GM12875 (cell line): Measurements from ENCODE around the gene GLRX3.

Experiments
- H3K4me3 ChIP-seq: one replicate; pipeline ENCODE4 v1.5.1; 2011; ENCODE audit warnings: low read depth, low read length, control low read depth
- TF ChIP-seq, protein P1 (sequence below): IDR thresholded peaks from 2 replicates; pipeline ENCODE4 v1.5.1; 2011; ENCODE audit warnings: low read depth, mild to moderate bottlenecking, control low read depth, inconsistent platforms, low read length, moderate library complexity, borderline replicate concordance; ENCODE audit not compliant: insufficient read depth

GLRX3 gene

DNA sequence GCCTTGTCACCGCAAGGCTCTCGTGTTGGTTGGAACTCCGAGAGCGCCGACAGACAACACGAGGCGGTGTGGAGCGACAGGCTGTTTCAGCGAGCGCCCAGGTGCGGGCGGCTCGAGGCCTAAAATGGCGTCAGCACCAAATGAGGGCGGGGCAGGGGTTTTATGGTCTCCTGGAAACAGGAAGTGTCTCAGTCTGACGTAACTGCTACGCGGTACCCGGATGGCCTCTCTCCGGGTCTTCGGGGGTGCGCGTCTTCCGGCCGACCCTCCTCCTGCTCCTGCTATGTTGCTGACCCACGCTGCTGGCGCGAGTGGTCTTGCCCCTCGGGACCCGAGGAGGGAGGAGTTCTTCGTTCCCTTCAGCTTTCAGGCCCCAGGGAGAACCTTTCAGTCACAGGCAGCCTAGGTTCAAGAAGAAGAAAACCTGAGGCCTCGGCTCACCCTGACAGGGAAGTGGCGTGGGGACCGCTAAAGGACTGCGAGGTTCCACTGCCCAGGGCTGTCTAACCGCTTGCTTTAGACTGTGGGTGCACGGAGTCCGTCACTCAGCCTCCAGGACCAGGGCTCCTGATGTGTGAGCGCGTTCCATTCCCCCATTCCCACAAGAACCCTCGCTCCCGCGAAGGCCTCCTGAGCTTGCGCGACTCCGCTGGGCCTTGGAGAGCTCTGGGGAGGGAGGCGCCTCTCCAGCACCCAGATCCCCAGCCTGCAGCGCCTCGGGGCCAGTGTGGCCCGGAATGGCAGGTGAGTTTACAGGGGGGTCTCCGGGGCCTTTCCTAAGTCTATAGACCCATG, 77.3 kb downstream of the GLRX3 start:
- H3K4me3 ChIP-seq = no peak overlapping the region
- TF ChIP-seq, protein P1, sequence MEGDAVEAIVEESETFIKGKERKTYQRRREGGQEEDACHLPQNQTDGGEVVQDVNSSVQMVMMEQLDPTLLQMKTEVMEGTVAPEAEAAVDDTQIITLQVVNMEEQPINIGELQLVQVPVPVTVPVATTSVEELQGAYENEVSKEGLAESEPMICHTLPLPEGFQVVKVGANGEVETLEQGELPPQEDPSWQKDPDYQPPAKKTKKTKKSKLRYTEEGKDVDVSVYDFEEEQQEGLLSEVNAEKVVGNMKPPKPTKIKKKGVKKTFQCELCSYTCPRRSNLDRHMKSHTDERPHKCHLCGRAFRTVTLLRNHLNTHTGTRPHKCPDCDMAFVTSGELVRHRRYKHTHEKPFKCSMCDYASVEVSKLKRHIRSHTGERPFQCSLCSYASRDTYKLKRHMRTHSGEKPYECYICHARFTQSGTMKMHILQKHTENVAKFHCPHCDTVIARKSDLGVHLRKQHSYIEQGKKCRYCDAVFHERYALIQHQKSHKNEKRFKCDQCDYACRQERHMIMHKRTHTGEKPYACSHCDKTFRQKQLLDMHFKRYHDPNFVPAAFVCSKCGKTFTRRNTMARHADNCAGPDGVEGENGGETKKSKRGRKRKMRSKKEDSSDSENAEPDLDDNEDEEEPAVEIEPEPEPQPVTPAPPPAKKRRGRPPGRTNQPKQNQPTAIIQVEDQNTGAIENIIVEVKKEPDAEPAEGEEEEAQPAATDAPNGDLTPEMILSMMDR = no peak

DNA sequence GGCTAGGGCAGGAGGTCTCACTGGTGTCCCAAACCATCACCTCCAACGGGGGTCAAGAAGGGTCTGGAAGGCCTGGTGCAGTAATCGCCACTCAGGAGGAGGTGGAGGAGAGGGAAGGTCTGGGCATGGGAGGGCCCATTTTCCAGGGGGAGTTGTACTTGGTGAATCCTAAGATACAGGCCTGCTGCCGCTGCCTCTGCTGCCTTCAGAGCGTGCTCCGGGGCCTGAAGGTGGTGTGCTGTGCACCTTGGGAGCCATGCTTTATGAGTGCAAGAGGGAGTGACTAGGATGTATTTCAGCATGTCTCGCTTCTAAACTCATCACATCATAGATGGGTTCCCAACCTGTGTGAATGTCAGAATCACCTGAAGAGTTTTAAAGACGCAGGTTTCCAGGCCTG, 78.2 kb downstream of the GLRX3 start:
- TF ChIP-seq, protein P1 = no peak
- H3K4me3 ChIP-seq = no peak overlapping the region

DNA sequence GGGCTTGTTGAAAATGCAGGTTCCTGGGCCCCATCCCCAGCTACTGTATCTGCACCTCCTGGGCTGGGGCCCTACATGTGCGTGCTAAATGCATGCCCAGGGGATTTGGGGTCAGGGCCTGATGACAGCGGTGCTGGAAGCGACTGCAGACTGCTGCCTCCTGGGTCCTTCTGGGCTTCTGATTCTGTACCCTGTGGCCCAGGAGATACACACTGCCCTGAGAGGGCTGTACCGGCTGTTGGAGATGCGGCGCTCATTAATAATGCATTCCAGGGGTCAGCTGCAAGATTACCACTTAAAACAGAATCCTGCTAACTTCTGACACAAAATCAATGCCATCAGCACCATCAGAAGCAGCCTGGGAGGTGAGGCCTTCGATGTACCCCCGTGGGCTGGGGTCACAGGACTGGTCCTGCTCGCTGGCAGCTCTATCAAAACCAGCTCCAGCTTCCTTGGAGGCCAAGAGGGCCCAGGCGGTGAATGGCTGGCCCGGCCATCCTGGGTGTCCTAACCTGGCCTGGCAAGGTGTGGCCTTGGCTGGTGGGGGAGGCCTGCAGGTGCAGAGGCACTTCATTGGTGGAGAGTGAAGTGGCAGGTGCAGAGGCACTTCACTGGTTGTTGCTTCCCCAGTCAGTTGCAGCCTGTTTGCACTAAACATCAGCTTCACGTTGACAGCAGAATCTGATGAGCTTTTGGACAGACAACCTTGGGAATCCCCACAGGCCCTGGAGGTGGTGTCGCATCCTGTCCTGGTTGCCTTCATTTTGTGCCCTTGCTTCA, 79.2 kb downstream of the GLRX3 start:
- no peak overlapping the region for H3K4me3 ChIP-seq
- TF ChIP-seq, protein P1 = no peak

DNA sequence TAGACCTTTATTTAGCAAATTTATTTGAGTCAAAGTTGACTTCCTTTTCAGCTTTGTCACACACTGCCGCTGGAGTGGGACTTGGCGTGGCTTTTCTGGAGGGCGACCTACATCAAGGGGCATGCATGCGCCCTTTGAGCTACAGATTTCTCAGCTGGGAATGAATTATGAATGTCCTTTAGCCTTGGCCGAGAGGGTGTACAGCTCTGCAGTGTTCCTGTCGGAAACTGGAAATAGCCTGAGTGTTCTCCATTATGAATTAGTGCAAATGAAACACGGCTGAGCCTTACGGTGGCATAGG, 79.7 kb downstream of the GLRX3 start:
- TF ChIP-seq, protein P1 = no peak
- no peak overlapping the region for H3K4me3 ChIP-seq

DNA sequence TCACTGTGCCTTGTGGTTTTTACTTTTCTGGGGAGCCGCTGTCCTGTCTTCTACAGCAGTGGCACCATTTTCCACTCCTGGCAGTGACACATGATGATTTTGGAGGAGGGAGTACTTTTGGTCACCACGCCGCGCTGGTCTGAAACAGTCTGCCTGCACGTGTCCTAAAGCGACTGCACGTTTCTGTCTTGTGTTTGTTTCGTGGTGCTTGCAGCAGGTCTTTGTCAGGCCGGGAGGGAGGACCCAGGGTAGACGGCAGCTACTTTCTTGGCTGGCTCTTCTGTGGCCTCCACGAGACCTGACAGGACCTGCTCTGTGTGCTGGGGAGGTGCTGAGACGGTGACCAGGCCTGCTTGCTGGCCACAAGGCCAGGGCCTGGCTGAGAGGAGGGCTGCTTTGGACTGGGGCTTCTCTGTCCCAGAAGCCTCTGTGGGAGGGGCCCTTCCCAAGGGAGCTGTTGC, 82.0 kb downstream of the GLRX3 start:
- TF ChIP-seq, protein P1 = no peak
- H3K4me3 ChIP-seq = no peak overlapping the region

DNA sequence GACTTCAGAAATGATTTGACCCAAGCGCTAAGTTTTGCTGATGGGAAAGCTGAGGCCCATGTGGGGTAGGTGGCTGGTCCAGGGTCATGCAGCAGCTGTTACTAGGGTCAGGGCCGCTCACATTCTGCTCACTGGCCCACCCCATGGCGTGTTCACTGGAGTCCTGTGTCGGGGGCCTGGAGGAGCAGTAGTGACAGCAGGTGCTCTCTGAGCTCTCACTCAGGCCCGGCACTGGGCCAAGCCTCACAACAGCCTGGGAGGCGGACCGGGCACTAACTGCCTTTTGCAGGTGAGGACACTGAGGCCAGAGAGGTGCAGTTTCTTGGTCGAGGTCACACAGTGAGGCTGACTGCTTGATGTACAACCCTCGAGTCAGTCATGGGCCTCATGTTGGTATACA, 82.7 kb downstream of the GLRX3 start:
- TF ChIP-seq, protein P1 = no peak
- H3K4me3 ChIP-seq = no peak overlapping the region
